Measurements from ENCODE around the gene CAMTA1.

CAMTA1 gene

GRCh38 chr1:7652515-7653098 lies 867.4 kb downstream of the CAMTA1 start:
- no peak overlapping the region for H3K9ac ChIP-seq (ENCODE audit: low read length in 2 of 2)
- H3K9me3 ChIP-seq (ENCODE audit: control insufficient read depth in 2 of 2, low read length in 2 of 2), result no peaks in the 10 kb centered on the region
- H3K27ac ChIP-seq (ENCODE audit: low read length), result no peak overlapping the region
- no peak overlapping the region for H3K4me3 ChIP-seq (ENCODE audit: low read length in 2 of 2)
- H3K27me3 ChIP-seq (ENCODE audit: control insufficient read depth in 1 of 2, insufficient read depth in 2 of 2, low read length in 2 of 2), result peaks cover 0 to 2% of the 10 kb centered on the region in 2 donors
- no peaks in the 10 kb centered on the region for H3K36me3 ChIP-seq (ENCODE audit: control insufficient read depth in 2 of 2, insufficient read depth in 2 of 2, low read length in 2 of 2)
- H3K4me1 ChIP-seq (ENCODE audit: control insufficient read depth, insufficient read depth, low read length), result peaks cover 7% of the 10 kb centered on the region

- Histone ChIP-seq H3K27ac (ENCODE audit: low read length) (no peak overlapping the region), H3K36me3 (ENCODE audit: control insufficient read depth in 2 of 2, insufficient read depth in 2 of 2, low read length in 2 of 2) (no peaks in the 10 kb centered on the region), H3K4me3 (ENCODE audit: low read length in 2 of 2) (no peak overlapping the region), H3K9me3 (ENCODE audit: control insufficient read depth in 2 of 2, low read length in 2 of 2) (no peaks in the 10 kb centered on the region), H3K4me1 (ENCODE audit: control insufficient read depth, insufficient read depth, low read length) (no peaks in the 10 kb centered on the region), H3K27me3 (ENCODE audit: control insufficient read depth in 1 of 2, insufficient read depth in 2 of 2, low read length in 2 of 2) (peaks cover 0 to 2% of the 10 kb centered on the region in 2 donors), H3K9ac (ENCODE audit: low read length in 2 of 2) (no peak overlapping the region)
These were observed 869.5 kb downstream of the CAMTA1 start for GRCh38 chr1:7654725-7655124.

GRCh38 chr1:7655354-7655753 lies 870.1 kb downstream of the CAMTA1 start:
- H3K4me1 ChIP-seq (ENCODE audit: control insufficient read depth, insufficient read depth, low read length), result no peaks in the 10 kb centered on the region
- no peaks in the 10 kb centered on the region for H3K36me3 ChIP-seq (ENCODE audit: control insufficient read depth in 2 of 2, insufficient read depth in 2 of 2, low read length in 2 of 2)
- peaks cover 0 to 2% of the 10 kb centered on the region in 2 donors for H3K27me3 ChIP-seq (ENCODE audit: control insufficient read depth in 1 of 2, insufficient read depth in 2 of 2, low read length in 2 of 2)
- no peak overlapping the region for H3K9ac ChIP-seq (ENCODE audit: low read length in 2 of 2)
- H3K27ac ChIP-seq (ENCODE audit: low read length), result no peak overlapping the region
- H3K9me3 ChIP-seq (ENCODE audit: control insufficient read depth in 2 of 2, low read length in 2 of 2), result no peaks in the 10 kb centered on the region
- H3K4me3 ChIP-seq (ENCODE audit: low read length in 2 of 2), result no peak overlapping the region

- Histone ChIP-seq H3K36me3 (ENCODE audit: control insufficient read depth in 2 of 2, insufficient read depth in 2 of 2, low read length in 2 of 2) (no peaks in the 10 kb centered on the region), H3K4me3 (ENCODE audit: low read length in 2 of 2) (no peak overlapping the region), H3K9ac (ENCODE audit: low read length in 2 of 2) (no peak overlapping the region), H3K27ac (ENCODE audit: low read length) (no peak overlapping the region), H3K27me3 (ENCODE audit: control insufficient read depth in 1 of 2, insufficient read depth in 2 of 2, low read length in 2 of 2) (peaks cover 0 to 2% of the 10 kb centered on the region in 2 donors), H3K4me1 (ENCODE audit: control insufficient read depth, insufficient read depth, low read length) (no peaks in the 10 kb centered on the region), H3K9me3 (ENCODE audit: control insufficient read depth in 2 of 2, low read length in 2 of 2) (no peaks in the 10 kb centered on the region)
These were observed 871.4 kb downstream of the CAMTA1 start for GRCh38 chr1:7656557-7657215.

- no peaks in the 10 kb centered on the region for H3K36me3 ChIP-seq (ENCODE audit: control insufficient read depth in 2 of 2, insufficient read depth in 2 of 2, low read length in 2 of 2)
- H3K27ac ChIP-seq (ENCODE audit: low read length), result no peak overlapping the region
These were observed 872.2 kb downstream of the CAMTA1 start for GRCh38 chr1:7657287-7658016.

GRCh38 chr1:7658099-7658498 lies 872.8 kb downstream of the CAMTA1 start:
- Histone ChIP-seq H3K4me3 (ENCODE audit: low read length in 2 of 2) (no peak overlapping the region), H3K36me3 (ENCODE audit: control insufficient read depth in 2 of 2, insufficient read depth in 2 of 2, low read length in 2 of 2) (no peaks in the 10 kb centered on the region), H3K27me3 (ENCODE audit: control insufficient read depth in 1 of 2, insufficient read depth in 2 of 2, low read length in 2 of 2) (no peaks in the 10 kb centered on the region), H3K27ac (ENCODE audit: low read length) (no peak overlapping the region), H3K4me1 (ENCODE audit: control insufficient read depth, insufficient read depth, low read length) (no peaks in the 10 kb centered on the region), H3K9me3 (ENCODE audit: control insufficient read depth in 2 of 2, low read length in 2 of 2) (no peaks in the 10 kb centered on the region), H3K9ac (ENCODE audit: low read length in 2 of 2) (no peak overlapping the region)

More at GRCh38 chr1:7657287-7658016, 872.2 kb downstream of the CAMTA1 start:
- no peaks in the 10 kb centered on the region for H3K9me3 ChIP-seq (ENCODE audit: control insufficient read depth in 2 of 2, low read length in 2 of 2)
- no peak overlapping the region for H3K9ac ChIP-seq (ENCODE audit: low read length in 2 of 2)
- peaks cover 0 to under 1% of the 10 kb centered on the region in 2 donors for H3K27me3 ChIP-seq (ENCODE audit: control insufficient read depth in 1 of 2, insufficient read depth in 2 of 2, low read length in 2 of 2)
- H3K4me1 ChIP-seq (ENCODE audit: control insufficient read depth, insufficient read depth, low read length), result no peaks in the 10 kb centered on the region
- H3K4me3 ChIP-seq (ENCODE audit: low read length in 2 of 2), result no peak overlapping the region

GRCh38 chr1:7659514-7659913 lies 874.3 kb downstream of the CAMTA1 start:
- Histone ChIP-seq H3K27ac (ENCODE audit: low read length) (no peak overlapping the region), H3K27me3 (ENCODE audit: control insufficient read depth in 1 of 2, insufficient read depth in 2 of 2, low read length in 2 of 2) (no peaks in the 10 kb centered on the region), H3K9ac (ENCODE audit: low read length in 2 of 2) (no peak overlapping the region), H3K4me3 (ENCODE audit: low read length in 2 of 2) (no peak overlapping the region), H3K36me3 (ENCODE audit: control insufficient read depth in 2 of 2, insufficient read depth in 2 of 2, low read length in 2 of 2) (no peaks in the 10 kb centered on the region), H3K4me1 (ENCODE audit: control insufficient read depth, insufficient read depth, low read length) (no peaks in the 10 kb centered on the region), H3K9me3 (ENCODE audit: control insufficient read depth in 2 of 2, low read length in 2 of 2) (no peaks in the 10 kb centered on the region)

GRCh38 chr1:7663451-7664146 lies 878.3 kb downstream of the CAMTA1 start:
- no peaks in the 10 kb centered on the region for H3K27me3 ChIP-seq (ENCODE audit: control insufficient read depth in 1 of 2, insufficient read depth in 2 of 2, low read length in 2 of 2)
- H3K4me3 ChIP-seq (ENCODE audit: low read length in 2 of 2), result no peak overlapping the region
- H3K9ac ChIP-seq (ENCODE audit: low read length in 2 of 2), result no peak overlapping the region
- H3K9me3 ChIP-seq (ENCODE audit: control insufficient read depth in 2 of 2, low read length in 2 of 2), result no peaks in the 10 kb centered on the region
- peaks cover 6% of the 10 kb centered on the region for H3K4me1 ChIP-seq (ENCODE audit: control insufficient read depth, insufficient read depth, low read length)
- no peaks in the 10 kb centered on the region for H3K36me3 ChIP-seq (ENCODE audit: control insufficient read depth in 2 of 2, insufficient read depth in 2 of 2, low read length in 2 of 2)
- H3K27ac ChIP-seq (ENCODE audit: low read length), result no peak overlapping the region

- Histone ChIP-seq H3K27me3 (ENCODE audit: control insufficient read depth in 1 of 2, insufficient read depth in 2 of 2, low read length in 2 of 2) (peaks cover 0 to 5% of the 10 kb centered on the region in 2 donors), H3K36me3 (ENCODE audit: control insufficient read depth in 2 of 2, insufficient read depth in 2 of 2, low read length in 2 of 2) (no peaks in the 10 kb centered on the region), H3K4me3 (ENCODE audit: low read length in 2 of 2) (no peak overlapping the region), H3K9ac (ENCODE audit: low read length in 2 of 2) (no peak overlapping the region), H3K4me1 (ENCODE audit: control insufficient read depth, insufficient read depth, low read length) (peaks cover 9% of the 10 kb centered on the region), H3K9me3 (ENCODE audit: control insufficient read depth in 2 of 2, low read length in 2 of 2) (no peaks in the 10 kb centered on the region), H3K27ac (ENCODE audit: low read length) (no peak overlapping the region)
These were observed 879.1 kb downstream of the CAMTA1 start for GRCh38 chr1:7664147-7664892.

- peaks cover 13% of the 10 kb centered on the region for H3K4me1 ChIP-seq (ENCODE audit: control insufficient read depth, insufficient read depth, low read length)
- H3K9me3 ChIP-seq (ENCODE audit: control insufficient read depth in 2 of 2, low read length in 2 of 2), result no peaks in the 10 kb centered on the region
- no peaks in the 10 kb centered on the region for H3K36me3 ChIP-seq (ENCODE audit: control insufficient read depth in 2 of 2, insufficient read depth in 2 of 2, low read length in 2 of 2)
- H3K4me3 ChIP-seq (ENCODE audit: low read length in 2 of 2), result no peak overlapping the region
- no peak overlapping the region for H3K9ac ChIP-seq (ENCODE audit: low read length in 2 of 2)
- H3K27ac ChIP-seq (ENCODE audit: low read length), result no peak overlapping the region
- peaks cover 2 to 8% of the 10 kb centered on the region in 2 donors for H3K27me3 ChIP-seq (ENCODE audit: control insufficient read depth in 1 of 2, insufficient read depth in 2 of 2, low read length in 2 of 2)
These were observed 879.6 kb downstream of the CAMTA1 start for GRCh38 chr1:7664893-7665250.
